GM21526 (cell line): Measurements from ENCODE around the gene NRP1.

ENCODE experiments used
- ATAC-seq: cut with Tn5 transposase; IDR thresholded peaks from one replicate; pipeline ENCODE4 v1.9.1; 2021; ENCODE audit warnings: moderate library complexity; ENCODE audit not compliant: unreplicated experiment, low FRiP score

Gene NRP1

DNA sequence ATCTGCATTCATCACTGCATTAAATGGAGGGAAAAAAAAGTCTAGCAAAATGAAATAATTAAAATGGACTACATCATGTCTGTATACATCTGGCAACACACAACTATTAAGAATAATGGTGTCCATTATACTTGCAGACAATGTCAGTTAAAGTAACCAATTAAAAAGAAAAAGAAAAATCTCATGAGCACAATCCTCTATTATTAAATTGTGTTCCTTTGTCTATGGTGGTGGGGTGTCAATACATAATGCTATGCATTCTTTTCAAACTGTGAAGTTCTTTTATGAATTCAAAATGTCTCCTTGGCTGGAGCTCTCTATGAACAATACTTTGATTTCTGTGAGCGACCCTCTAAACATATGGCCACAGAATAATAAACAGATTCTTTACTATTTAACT is 63.5 kb downstream of the NRP1 start:
- no peak for ATAC-seq

DNA sequence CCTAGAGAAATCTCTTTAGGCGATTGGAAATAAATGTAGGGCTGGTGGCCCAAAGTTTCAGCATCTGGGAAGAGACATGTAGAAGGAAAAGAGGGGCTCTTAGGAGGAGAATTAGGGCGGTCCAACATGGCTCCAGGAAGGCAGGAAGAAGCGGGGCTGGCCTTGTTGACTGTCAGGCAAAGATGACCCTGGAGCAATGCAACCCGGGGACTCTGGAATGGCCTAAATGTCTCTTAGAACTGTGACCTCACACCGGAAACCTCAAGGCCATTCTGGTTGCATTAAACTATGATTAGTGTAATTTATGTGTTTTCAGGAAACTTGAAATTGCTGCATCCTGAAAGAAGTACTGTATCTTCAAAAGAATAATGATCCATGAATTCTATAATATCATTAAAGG is 66.8 kb downstream of the NRP1 start:
- no peak for ATAC-seq

DNA sequence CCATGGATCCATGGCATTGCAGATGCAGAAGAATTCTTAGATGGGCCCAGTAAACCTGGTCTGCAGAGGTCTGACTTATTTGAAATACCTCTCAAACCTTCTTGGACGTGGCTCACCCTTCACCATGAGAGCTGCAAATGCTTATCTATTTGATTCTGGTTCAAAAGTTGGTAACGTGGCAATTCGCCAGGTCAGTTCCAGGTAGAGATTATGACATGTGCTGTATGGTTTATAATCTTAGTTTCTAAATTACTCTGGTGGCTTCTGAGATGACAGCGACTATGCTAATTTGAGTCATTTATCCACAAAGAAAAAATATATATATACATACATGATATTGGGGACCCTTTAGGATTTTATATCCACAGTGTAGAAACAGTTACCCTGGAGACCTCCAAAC is 68.8 kb downstream of the NRP1 start:
- ATAC-seq = no peak

DNA sequence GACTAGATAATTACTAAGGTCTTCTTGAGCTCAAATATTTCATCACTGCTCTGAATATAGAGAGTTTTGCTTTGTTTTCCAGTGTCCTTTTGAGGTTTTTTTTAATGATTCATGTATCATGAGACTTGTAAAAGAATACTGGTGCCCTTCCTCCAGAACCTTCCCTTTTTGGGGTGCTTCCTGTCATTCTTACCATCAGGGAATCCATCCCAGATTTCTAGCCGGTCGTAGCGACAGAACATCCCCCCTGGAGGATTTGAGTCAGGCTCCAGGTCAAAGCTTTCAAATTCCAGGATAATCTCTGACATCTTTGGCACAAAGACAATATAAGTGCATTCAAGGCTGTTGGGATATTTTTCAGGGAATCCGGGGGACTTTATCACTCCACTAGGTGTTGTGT is 71.0 kb downstream of the NRP1 start:
- no peak for ATAC-seq

DNA sequence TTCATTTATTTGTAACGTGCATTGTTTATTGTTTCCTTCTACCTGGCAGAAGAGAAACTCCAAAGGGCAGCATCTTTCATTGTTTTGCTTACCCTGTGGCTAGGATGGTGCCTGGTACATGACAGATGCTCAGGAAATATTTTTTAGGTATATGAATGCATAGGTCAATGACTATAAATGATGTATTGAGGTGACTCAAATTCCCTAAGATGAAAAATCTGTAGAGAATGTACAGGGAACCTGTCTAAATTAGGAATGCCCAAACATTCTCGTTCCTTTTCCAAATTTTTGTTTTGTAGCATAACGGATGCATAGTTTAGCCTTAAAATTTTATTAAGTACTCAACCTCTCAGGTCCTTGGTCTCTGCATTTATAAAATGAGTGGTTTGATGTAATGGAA is 71.6 kb downstream of the NRP1 start:
- no peak for ATAC-seq

DNA sequence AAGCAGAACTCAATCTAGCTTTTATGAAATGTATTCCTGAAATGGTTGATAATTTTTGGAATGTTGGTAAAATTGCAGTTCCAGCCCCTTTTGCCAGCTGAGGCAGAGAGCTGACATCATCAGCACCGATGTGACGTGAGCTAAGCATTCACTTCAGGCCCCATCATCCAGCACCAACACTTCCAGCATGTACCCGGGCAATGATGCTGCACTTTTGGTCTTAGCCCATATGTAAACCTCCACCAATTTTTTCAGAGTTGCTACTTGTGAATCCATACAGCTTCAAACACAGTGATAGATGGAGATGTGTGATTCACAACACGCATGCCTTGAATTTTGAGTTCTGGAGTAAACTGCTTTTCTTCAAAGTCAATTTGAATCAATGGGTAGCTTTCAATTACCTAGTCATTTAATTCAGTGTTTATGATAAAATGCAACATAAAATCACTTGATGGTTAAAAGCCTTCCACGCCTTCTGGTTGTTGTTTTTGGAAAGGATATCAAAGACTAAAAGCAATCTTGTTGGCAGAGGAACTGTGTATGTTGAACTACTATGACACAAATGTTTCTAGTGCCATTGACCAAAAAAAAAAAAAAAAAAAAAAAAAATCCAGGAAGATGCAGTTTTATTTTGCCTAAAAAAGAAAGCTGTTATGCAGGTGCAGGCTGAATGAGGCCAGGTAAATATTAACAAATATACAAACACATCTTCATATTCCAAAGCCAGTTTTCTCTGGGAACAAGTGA is 73.9 kb downstream of the NRP1 start:
- ATAC-seq = no peak

DNA sequence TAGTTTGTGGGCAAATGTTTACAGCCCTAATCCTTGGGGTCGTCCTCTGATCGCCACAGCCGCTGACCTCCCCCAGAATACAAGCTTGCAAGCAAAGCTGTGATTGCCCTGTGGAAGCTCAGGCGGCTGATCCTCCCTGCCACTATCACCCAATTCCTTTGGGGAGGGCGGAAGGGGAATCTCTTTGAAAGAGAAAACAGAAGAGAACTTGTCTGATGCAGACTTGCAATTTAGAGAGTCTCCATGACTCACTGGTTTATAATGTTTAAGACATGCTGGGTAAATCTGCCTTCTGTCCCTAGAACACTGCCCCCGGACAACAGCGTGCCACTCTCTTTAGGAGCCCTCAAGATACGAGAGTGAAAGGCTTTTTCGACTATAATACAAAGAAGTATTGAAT is 75.5 kb downstream of the NRP1 start:
- no peak for ATAC-seq

DNA sequence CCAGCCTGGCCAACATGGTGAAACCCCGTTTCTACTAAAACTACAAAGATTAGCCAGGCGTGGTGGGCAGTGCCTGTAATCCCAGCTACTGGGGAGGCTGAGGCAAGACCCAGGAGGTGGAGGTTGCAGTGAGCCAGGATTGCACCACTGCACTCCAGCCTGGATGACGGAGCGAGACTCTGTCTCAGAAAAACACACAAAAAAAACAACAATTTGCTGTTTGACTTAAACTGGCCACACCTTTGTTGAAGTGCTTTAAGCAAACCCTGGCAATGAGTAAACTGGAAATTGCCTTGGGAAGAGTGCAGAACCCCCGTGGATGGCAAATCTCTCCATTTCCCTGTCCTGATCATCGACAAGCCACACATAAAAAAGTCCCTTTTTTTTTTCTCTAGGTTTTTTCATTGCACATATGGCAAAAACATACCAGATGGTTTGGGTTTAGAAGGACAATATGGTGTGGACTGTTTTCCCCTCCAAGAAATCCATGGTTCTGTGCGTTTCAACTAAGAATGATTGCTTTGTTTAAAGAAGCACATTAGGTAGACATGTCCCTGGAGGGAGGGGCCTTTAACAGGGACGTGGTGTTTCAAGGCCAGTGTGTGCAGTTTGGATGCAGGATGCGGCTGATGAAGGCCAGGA is 76.9 kb downstream of the NRP1 start:
- ATAC-seq = no peak

DNA sequence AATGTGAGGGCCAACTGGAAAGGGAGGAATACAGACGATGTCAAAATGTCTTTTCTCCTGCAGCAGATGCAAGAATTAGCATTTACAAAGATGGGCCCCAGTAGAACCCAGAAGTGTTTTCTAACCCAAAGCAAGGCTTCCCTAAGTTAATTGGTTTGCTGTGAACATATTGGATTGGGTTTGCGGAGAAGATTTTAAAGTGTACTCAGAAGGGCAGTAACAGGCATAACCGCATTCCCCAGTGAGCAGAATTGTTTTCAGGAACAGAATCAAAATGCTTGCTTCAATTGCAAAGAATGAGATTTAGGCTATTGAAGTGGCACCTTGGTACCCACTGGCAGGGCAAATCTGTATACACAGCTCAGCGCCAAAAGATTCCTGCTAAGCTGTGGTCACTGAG is 78.0 kb downstream of the NRP1 start:
- no peak for ATAC-seq

DNA sequence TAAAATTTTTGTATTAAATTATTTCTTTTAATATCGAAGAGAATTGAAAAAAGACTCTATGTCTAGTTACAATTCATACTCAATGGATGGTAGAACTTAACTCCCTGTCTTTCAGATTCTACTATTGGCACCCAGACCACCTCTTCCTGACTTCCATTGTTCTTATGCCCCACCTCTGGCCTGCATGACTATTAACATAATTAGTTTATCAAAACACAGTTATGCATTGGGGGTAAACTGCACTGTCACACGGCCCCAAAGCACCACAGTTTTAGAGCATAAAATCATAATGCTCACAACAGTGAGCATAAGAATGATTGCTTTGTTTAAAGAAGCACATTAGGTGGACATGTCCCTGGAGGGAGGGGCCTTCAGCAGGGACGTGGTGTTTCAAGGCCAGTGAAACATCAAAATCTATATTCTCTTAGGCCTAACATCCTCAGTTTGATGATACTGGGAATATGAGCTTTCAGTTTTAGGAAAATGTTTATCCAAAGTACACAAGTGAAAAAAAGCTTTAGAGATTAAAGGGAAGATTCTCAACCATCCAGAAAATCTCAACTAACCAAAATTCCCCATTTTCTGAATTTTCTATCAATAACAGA is 79.8 kb downstream of the NRP1 start:
- no peak for ATAC-seq

DNA sequence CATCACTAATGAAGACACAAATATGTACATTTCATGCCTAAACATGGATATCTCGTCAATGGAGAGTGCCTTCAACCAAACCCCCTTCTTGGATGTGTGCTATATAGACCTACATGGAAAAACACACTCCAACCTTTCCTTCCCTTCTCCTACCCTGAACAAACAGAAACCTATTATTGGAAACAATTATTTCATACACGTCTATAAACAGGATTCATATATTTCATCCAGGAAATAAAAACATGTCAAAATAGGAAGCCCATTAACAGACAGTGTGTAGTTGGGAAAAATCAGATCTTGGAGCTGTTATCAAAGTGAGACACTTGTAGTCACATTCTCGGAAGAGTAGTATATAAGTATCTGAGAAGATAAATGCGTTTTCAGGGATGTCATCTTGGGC is 81.1 kb downstream of the NRP1 start:
- ATAC-seq = no peak

DNA sequence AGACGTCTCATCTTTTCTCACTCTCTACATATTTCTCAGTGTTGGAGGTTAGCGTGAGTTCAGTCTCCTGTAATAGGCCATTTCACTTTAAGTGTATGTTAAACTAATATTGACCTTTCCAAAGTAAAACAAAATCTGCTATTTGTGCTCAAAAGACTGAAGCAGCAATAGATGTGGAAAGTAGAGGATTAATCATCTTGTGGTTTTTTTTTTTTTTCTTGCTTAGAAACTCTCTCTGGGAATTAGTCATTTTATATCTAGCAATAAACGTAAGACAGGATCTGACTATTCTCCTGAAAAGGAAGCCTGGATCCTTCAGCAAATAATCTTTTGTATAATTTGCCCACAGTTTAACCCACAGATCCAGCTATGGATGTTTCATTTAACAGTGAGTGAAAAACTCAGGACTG is 81.7 kb downstream of the NRP1 start:
- no peak for ATAC-seq

DNA sequence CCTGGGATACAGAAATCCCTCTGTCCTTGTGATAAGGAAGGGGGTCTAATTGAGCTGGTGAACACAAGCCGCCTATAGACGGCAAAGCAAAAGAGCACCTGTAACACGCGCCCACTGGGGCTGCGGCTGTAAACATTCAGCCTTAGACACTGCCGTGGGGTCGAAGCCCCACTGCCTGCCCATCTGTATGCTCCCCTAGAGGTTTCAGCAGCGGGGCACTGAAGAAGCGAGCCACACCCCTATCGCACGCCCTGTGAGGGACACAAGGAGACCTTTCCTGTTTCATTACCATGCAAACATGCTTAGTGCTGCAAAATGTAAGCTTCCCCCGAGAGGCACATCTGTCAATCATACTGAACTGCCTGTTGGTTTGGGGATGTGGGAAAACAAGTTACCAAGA is 82.1 kb downstream of the NRP1 start:
- ATAC-seq = no peak

DNA sequence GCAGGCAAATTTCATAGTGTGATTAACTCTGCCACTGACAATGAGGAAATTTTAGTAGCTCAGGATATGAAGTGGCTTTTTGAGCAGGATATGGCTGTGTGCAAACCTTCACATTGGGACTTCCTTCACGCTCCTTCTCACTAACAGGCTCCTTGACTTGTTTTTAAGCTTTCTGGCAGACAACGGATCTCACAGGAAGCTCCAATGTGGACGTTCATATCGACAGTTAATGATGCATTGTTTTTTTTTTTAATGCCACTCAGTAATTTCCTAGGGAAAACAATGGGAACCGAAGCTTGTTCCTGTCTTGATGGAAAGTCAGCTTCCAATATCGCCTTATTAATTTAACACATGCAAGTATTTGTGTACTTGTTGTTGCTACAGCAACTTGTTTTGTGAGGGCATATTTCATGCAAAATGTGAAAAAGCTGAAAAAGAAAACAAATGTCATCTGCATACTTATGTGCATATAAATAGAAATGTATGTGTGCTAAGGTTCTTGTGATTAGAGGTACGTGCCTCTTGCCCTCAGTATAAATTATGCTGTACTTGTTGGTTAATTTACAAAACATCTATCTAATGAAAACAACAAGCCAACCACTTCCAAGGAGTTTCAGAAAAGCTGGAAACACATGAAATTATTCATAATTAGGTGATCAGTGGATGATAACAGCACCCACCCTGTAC is 84.7 kb downstream of the NRP1 start:
- no peak for ATAC-seq

DNA sequence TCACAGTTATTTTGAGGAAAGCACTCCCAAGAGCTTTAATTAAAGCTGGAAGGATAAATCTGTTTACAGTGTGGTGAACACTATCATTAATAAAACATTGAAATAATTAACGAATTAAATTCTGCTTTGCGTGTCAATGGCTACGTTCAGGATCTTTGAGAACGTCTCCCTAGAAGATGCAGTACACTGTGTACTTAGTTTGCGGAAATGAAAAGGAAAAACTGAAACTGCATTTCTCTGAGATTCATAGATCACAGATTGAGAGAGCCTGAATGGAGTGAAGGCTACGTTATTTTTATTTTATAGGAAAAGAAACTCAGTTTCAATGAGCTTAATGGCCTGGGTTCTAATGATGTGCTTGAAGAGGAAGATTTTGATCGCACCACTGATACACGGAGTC is 85.3 kb downstream of the NRP1 start:
- no peak for ATAC-seq

DNA sequence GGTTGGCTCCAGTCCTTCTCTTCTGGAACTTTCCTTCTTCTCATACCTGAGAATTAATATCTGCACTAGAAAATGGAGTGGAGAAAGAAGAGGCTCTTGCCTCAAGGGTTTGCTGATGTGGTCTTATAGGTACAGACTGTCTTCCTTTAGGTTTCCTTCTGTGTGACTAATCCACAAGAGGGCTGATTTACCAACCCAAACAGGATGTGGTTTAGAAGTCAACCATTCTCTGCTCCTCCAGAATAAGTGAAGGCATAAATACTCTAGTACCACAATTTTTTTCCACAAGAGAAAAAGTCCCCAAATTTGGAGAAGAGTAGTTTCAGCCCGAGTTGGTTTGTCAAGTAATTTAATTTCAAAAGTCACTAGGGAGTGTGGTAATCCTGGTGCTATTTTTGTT is 85.8 kb downstream of the NRP1 start:
- no peak for ATAC-seq

DNA sequence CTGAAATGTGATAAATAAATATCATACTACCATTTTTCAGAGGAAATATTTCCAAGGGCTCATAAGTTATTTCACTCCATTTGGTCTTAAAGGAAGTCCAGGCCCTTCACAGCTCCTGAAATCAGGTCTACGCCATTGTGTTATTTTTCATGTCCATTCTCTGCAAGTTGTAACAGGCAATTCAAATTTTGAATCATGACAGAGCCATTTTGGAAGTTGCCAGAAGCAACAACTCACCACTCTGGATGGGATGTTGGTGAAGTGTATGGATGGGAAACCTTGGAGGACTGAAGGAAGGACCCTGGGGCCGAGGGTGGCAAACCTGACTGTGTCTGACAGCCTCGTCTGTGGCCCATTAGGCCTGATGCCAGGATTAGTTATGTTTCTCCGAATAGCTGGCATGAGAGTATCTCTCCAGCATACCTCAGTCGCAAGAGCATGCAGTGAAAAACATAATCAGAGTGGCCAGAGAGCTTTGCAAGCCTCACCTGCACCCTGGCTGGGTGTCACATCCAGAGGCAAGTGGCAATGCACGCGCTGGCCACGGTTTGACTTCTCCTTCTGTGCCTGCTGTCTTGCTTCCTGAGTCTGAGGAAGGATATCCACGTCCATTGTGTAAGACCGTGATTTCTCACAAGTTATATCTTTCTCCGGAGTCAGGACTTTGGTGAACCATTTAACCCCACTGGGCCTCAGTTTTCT is 87.1 kb downstream of the NRP1 start:
- ATAC-seq = no peak

DNA sequence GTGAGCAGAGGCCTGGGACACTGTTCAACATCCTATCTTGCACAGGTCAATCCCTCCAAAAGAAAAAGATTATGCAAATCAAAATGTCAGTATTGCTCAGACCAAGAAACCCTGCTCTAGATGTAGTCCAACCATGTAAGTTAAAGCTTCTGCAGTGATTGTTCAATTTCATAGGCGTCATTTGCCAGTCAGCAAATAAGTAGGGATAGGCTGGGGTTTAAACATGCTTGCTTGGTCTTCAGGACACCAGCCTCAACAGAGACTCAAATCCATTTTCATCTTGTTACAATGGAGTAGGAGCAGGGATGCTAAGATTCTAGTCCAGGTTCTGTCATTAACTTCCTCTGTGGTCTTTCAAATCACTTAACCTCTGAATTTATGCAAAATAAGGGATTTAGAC is 89.1 kb downstream of the NRP1 start:
- no peak for ATAC-seq

DNA sequence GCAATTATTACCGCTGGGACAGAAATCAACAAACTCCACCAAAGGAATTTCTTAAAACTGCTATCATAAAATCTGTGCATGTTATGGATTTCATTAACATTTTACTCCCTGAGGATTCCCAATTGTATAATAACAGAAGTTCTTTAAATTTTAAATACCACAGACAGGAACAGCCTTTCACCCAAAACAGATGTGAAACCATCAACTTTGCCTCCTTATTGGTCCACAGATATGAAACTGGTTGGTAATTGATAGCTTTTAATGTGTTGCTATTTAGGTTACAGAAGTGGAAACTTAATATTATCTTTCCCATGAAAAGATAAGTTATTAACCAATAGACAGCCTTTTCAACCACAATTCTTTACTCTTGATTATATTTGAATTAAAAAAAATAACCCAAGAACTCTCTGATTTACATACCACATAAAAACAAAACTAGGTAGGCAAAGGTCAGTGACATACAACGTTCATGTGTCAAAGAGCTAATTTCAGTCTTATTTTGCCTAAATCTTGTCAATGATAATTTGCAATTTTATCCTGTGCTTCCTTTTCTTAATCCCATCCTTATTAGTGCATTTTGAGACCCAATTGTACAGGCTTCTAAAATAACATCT is 90.0 kb downstream of the NRP1 start:
- ATAC-seq = no peak

DNA sequence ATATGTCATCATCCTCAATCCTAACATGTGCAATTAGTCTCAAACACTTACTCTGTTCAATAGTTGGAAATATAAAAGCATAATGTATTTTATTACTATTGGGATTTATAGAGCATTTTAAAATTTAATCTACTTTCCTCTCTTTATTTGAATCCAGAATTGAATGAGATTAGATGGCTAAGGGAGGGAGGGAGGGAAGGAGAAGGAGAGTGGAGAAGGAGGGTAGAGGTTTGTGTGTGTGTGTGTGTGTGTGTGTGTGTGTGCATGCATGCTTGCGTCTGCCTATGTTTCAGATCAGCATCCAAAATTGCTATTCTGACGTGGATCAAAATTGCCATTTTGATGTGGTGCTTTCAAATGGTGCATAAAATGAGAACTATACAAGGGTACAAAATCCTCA is 90.8 kb downstream of the NRP1 start:
- no peak for ATAC-seq

DNA sequence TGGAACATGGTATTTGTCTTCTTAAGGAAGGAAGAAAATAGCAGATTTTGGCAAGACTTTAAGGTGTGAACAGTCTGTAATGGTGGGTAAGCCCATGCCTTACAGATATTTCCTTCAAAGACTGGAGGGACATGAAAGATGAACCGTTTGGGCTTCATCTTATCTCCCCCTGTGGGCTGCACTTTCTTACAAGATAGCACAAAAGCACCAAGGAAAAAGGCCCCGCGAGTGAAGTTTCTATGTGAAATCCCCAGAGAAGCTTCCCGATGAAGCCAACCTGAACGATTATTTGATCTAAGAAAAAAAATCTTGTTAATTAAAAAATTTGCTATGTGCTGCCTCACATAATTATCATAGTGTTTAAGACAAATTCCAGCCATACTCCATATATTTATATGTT is 91.5 kb downstream of the NRP1 start:
- ATAC-seq = no peak
